Tibial artery (tissue), 4 donors: Measurements from ENCODE around the gene SAMSN1.

Source experiments
- DNase-seq, 2 donors: peaks; one replicate each; pipeline ENCODE4 v3.0.0-alpha.2; 2019
- H3K27ac ChIP-seq, 2 donors: fragments of 200-600 bp; sonication (generic) in 1 of 2; 1 replicate in 1 of 2; 2 replicates in 1 of 2; pipeline ENCODE4 v1.5.1; 2018 to 2019; ENCODE audit warnings: mild to moderate bottlenecking in 1 of 2
- H3K27me3 ChIP-seq, 2 donors: fragments of 200-600 bp; sonication (generic) in 1 of 2; one replicate each; pipeline versions ENCODE4 v1.5.1 to v1.6.0; 2016 to 2019
- H3K36me3 ChIP-seq, 3 donors: fragments of 200-600 bp; sonication (generic) in 2 of 3; one replicate each; pipeline ENCODE4 v1.5.1; 2016 to 2019; ENCODE audit warnings: mild to moderate bottlenecking in 2 of 3
- H3K4me1 ChIP-seq, 4 donors: fragments of 200-600 bp; sonication (generic) in 2 of 4; 1 replicate in 3 of 4; 2 replicates in 1 of 4; pipeline ENCODE4 v1.5.1; 2016 to 2019
- H3K4me3 ChIP-seq, 2 donors: fragments of 200-600 bp; sonication (generic) in 1 of 2; 1 replicate in 1 of 2; 2 replicates in 1 of 2; pipeline ENCODE4 v1.5.1; 2018 to 2019; ENCODE audit warnings: mild to moderate bottlenecking in 2 of 2
- H3K9me3 ChIP-seq, 3 donors: fragments of 200-600 bp; sonication (generic) in 1 of 3; one replicate each; pipeline ENCODE4 v1.5.1; 2016 to 2019
- CTCF ChIP-seq, 2 experiments: fragments of 200-600 bp in 1 of 2; fragments of 450-650 bp in 1 of 2; IDR thresholded peaks; one replicate each; pipeline ENCODE4 v1.5.1; 2017 to 2019; ENCODE audit warnings: antibody characterized with exemption in 2 of 2, mild to moderate bottlenecking in 1 of 2, moderate library complexity in 1 of 2
- intact Hi-C: fragments of 100-400 bp; cut with DNase I; formaldehyde crosslinking; loops from one replicate; pipeline ENCODE4 v1.15.0; 2023; ENCODE audit warnings: low total_unique reads

The SAMSN1 gene

GRCh38 chr21:14487490-14488432 lies 58.4 kb downstream of the SAMSN1 start:
- Histone ChIP-seq H3K4me3 (no peak overlapping the region), H3K9me3 (no peaks in the 10 kb centered on the region), H3K4me1 (no peaks in the 10 kb centered on the region), H3K27me3 (no peaks in the 10 kb centered on the region), H3K27ac (no peak overlapping the region), H3K36me3 (no peaks in the 10 kb centered on the region)
- intact Hi-C loops, result no loop called here
- DNase-seq, result no peak
- no peak for TF ChIP-seq CTCF (IDR thresholded peaks at IDR 0.05)

- intact Hi-C loops, result no loop called here
- no peak for TF ChIP-seq CTCF (IDR thresholded peaks at IDR 0.05)
- H3K9me3 ChIP-seq, result no peaks in the 10 kb centered on the region
- DNase-seq, result no peak
- H3K27ac ChIP-seq, result no peak overlapping the region
- no peaks in the 10 kb centered on the region for H3K36me3 ChIP-seq
- no peak overlapping the region for H3K4me3 ChIP-seq
- no peaks in the 10 kb centered on the region for H3K4me1 ChIP-seq
- H3K27me3 ChIP-seq, result no peaks in the 10 kb centered on the region
Measured at GRCh38 chr21:14486869-14487268, 59.2 kb downstream of the SAMSN1 start.

GRCh38 chr21:14484188-14485009 lies 61.7 kb downstream of the SAMSN1 start:
- H3K36me3 ChIP-seq, result no peaks in the 10 kb centered on the region
- no peak overlapping the region for H3K27ac ChIP-seq
- H3K27me3 ChIP-seq, result no peaks in the 10 kb centered on the region
- no peak for DNase-seq
- H3K4me1 ChIP-seq, result no peaks in the 10 kb centered on the region
- no peak for TF ChIP-seq CTCF (IDR thresholded peaks at IDR 0.05)
- intact Hi-C loops, result no loop called here
- no peaks in the 10 kb centered on the region for H3K9me3 ChIP-seq
- H3K4me3 ChIP-seq, result no peak overlapping the region

GRCh38 chr21:14483296-14483695 lies 62.8 kb downstream of the SAMSN1 start:
- Histone ChIP-seq H3K36me3 (no peaks in the 10 kb centered on the region), H3K27me3 (no peaks in the 10 kb centered on the region), H3K9me3 (no peaks in the 10 kb centered on the region), H3K4me1 (no peaks in the 10 kb centered on the region), H3K27ac (no peak overlapping the region), H3K4me3 (no peak overlapping the region)
- no peak for TF ChIP-seq CTCF (IDR thresholded peaks at IDR 0.05)
- DNase-seq, result no peak
- intact Hi-C loops, result no loop called here

GRCh38 chr21:14482165-14482564 lies 64.0 kb downstream of the SAMSN1 start:
- DNase-seq, result no peak
- H3K27ac ChIP-seq, result no peak overlapping the region
- H3K4me3 ChIP-seq, result no peak overlapping the region
- TF ChIP-seq CTCF (IDR thresholded peaks at IDR 0.05), result no peak
- no peaks in the 10 kb centered on the region for H3K36me3 ChIP-seq
- no peaks in the 10 kb centered on the region for H3K27me3 ChIP-seq
- intact Hi-C loops, result no loop called here
- no peaks in the 10 kb centered on the region for H3K9me3 ChIP-seq
- H3K4me1 ChIP-seq, result no peaks in the 10 kb centered on the region
